ENCODE results near the gene MORC3.

DNA sequence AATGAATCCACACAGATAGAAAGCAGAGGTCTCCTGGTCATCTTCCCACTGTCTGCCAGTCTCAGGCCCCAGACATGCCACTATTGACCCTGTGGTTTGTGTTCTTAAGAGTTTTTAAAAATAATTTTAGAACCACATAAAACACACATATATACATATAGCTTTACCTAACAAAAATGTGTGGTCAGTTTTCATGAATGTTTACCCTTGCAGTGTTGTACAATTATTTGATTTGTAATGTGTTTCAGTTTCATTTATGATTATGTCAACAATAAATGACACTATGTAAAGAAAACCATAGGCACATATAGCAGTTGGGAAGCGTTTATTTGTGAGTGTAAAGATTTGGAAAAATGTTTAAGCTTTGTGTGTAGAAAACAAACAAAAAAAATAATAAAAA, 82.3 kb downstream of the MORC3 start:
- TF ChIP-seq, protein P1, sequence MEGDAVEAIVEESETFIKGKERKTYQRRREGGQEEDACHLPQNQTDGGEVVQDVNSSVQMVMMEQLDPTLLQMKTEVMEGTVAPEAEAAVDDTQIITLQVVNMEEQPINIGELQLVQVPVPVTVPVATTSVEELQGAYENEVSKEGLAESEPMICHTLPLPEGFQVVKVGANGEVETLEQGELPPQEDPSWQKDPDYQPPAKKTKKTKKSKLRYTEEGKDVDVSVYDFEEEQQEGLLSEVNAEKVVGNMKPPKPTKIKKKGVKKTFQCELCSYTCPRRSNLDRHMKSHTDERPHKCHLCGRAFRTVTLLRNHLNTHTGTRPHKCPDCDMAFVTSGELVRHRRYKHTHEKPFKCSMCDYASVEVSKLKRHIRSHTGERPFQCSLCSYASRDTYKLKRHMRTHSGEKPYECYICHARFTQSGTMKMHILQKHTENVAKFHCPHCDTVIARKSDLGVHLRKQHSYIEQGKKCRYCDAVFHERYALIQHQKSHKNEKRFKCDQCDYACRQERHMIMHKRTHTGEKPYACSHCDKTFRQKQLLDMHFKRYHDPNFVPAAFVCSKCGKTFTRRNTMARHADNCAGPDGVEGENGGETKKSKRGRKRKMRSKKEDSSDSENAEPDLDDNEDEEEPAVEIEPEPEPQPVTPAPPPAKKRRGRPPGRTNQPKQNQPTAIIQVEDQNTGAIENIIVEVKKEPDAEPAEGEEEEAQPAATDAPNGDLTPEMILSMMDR (IDR thresholded peaks at IDR 0.05; ENCODE audit: insufficient read depth, low read length, poor library complexity, severe bottlenecking): no peak
- no peak for TF ChIP-seq EZH2phosphoT487 (conservative IDR thresholded peaks at IDR 0.05; ENCODE audit: low read length)
